ENCODE measurements around the gene PDCD6IP. TPM values are rescaled to one million over a fixed set of nuclear protein-coding genes. Genes with fewer than 3 reads are reported as not detected.

PDCD6IP gene
- total RNA-seq, 1 donor from 2014 or later = 189 TPM

Other genes starting within 250 kb of the PDCD6IP start
- 65.3 and 65.8 TPM in 2 replicates for gene CLASP2, start 80.4 kb upstream of the PDCD6IP start, total RNA-seq